Measurements from ENCODE around the gene B4GALT6.
"Not testable (repeated sequence)": the region's sequence is repeated elsewhere in the genome, so short reads cannot be mapped to it uniquely, and the experiment has no call there.

The B4GALT6 gene, protein sequence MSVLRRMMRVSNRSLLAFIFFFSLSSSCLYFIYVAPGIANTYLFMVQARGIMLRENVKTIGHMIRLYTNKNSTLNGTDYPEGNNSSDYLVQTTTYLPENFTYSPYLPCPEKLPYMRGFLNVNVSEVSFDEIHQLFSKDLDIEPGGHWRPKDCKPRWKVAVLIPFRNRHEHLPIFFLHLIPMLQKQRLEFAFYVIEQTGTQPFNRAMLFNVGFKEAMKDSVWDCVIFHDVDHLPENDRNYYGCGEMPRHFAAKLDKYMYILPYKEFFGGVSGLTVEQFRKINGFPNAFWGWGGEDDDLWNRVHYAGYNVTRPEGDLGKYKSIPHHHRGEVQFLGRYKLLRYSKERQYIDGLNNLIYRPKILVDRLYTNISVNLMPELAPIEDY

DNA sequence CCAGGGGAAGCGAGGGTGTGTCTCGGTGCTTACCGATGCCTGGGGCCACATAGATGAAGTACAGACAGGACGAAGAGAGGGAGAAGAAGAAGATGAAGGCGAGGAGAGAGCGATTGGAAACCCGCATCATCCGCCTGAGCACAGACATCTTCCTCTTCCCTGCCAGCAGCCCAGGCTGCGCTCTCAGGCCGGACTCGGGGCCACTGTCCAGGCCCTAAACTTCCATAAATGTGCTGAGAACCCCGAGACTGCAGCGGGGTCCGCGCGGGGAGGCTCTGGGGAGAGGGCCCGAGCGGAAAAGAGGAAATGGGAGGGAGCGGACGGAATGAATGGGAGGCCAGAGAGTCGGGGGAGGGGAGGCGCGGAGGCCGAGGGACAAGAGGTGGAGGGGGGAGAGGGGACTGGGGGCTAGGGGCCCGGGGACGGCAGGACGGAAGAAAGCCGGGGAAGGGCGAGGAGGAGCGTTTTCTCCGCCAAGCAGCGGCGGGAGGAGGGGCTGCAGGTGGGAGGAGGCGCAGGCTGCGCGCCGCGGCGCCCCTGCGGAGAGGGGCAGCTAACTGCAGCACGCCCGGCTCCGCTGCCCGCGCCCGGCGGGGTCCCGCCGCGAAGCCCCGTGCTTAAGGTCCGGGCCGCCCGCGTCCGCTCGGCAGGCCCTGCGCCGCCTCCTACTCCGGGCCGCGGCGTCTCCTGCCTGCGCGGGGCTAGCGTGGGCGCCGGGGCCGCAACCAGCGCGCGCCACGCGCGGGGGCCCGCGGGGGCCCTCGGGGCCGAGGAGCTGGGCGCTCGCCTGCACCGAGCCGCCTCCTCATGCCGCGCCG, at the start of gene B4GALT6:
B4GALT6 (minus strand) TSS at position 303 of the 818 bp plus-strand sequence; CDS start at position 148, 155 bp downstream.
- no peaks in the 10 kb centered on the region for H3K9me3 ChIP-seq (ENCODE audit: severe bottlenecking)
- DNase-seq, result peak; percentile 61
- no peaks in the 10 kb centered on the region for H3K27me3 ChIP-seq (ENCODE audit: insufficient read depth, low read depth, severe bottlenecking)
- peak within 1 kb of the TSS; percentile 85 for H3K4me3 ChIP-seq (ENCODE audit: low read depth, low read length)
- peak within 1 kb of the TSS; percentile 86 for H3K27ac ChIP-seq
- TF ChIP-seq CTCF (IDR thresholded peaks at IDR 0.05; ENCODE audit: low read depth, low read length), result no peak
- no peaks in the 10 kb centered on the region for H3K36me3 ChIP-seq

DNA sequence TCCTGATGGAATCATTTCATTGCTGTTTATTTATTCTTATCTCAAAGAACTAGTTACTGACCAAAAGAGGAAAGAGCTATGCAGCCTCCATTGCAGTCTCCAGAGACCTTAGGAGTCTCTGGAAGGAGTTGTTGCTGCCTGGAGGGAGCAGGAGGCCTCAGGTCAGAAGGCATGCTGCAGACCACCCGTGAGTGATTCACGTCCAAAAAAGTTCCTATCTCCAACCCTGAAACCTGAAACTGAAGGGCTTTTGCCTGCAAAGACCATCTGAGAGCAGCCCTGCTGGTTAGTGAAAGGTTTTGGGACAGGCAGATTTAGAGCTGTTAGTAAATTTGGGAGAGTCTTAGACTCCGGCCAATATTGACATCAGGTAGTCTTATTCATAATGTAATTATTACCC, 47.2 kb upstream of the B4GALT6 start:
- Histone ChIP-seq H3K27ac (no peak overlapping the region), H3K36me3 (no peaks in the 10 kb centered on the region), H3K4me3 (ENCODE audit: low read depth, low read length) (no peak overlapping the region), H3K27me3 (ENCODE audit: insufficient read depth, low read depth, severe bottlenecking) (no peaks in the 10 kb centered on the region), H3K9me3 (ENCODE audit: severe bottlenecking) (no peaks in the 10 kb centered on the region)
- DNase-seq, result no peak
- TF ChIP-seq CTCF (IDR thresholded peaks at IDR 0.05; ENCODE audit: low read depth, low read length), result no peak

DNA sequence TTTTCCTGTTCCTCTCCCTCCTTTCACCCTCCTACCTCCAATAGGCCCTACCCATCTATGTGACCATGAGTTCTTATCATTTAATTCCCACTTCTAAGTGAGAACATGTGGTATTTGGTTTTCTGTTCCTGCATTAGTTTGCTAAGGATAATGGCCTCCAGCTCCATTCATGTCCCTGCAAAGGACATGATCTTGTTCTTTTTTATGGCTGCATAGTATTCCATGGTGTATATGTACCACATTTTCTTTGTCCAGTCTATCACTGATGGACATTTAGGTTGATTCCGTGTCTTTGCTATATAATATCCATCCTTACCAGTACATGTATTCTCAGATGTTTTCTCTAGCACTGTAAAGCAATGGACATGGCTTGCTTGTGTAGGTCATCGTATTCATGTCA, 44.8 kb upstream of the B4GALT6 start:
- H3K9me3 ChIP-seq (ENCODE audit: severe bottlenecking); DNase-seq: not testable (repeated sequence)

DNA sequence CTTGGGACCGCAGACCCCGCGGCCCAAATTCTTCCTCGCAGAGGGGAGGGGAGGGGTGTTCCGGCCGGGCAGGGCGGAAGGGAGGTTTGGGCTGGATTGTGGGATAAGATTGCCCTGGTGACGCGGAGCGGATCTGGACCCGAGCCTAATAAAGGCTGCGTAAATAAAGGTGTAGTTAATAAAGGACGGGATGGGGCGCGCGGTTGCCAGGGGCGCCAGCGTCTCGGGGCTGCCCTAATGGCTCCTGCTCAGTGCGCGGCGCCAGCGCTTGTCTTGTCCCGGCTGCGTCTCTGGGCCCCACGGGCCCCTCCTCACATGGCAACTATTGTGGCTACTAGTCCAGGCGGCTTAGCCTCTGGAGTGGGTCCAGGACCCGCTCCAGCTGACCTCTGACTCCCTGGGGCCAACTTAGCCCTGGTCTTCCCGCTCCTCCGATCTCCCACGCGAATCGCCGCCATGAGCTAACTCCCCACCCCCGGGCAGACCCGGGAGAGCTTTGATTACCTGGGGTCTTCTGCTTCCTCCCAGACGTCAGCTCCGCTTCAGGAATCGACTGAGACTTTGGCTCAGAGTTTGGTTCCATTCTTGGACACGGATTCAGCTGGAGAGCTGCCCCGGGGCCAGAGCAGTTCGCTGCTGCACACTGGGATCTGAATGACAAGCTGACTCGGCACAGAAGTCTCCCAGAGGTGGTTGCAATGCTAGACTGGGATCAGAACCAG, 39.8 kb upstream of the B4GALT6 start:
- Histone ChIP-seq H3K27me3 (ENCODE audit: insufficient read depth, low read depth, severe bottlenecking) (no peaks in the 10 kb centered on the region), H3K9me3 (ENCODE audit: severe bottlenecking) (no peaks in the 10 kb centered on the region), H3K4me3 (ENCODE audit: low read depth, low read length) (no peak overlapping the region), H3K36me3 (no peaks in the 10 kb centered on the region), H3K27ac (no peak overlapping the region)
- DNase-seq, result no peak
- no peak for TF ChIP-seq CTCF (IDR thresholded peaks at IDR 0.05; ENCODE audit: low read depth, low read length)

More for the DNA sequence above, 44.8 kb upstream of the B4GALT6 start:
- H3K27ac ChIP-seq; H3K4me3 ChIP-seq (ENCODE audit: low read depth, low read length); H3K27me3 ChIP-seq (ENCODE audit: insufficient read depth, low read depth, severe bottlenecking); H3K36me3 ChIP-seq: not testable (repeated sequence)

DNA sequence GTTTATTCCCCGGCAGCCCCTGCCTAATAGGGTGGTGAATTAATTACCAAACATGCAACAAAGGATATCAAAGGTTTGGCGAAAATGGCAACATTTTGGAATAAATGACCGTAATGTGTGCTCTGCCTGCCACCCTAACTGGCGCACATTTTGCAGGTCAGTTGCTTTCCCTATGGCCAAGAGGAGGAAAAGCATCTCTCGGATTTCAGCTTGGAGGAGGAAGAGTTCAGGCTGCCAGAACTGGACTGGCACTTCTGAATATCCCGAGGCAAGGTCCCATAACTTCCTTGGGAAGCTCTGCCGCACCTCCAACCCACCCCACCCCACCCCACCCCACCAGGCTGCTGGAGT, 39.2 kb upstream of the B4GALT6 start:
- no peaks in the 10 kb centered on the region for H3K9me3 ChIP-seq (ENCODE audit: severe bottlenecking)
- no peak overlapping the region for H3K4me3 ChIP-seq (ENCODE audit: low read depth, low read length)
- H3K36me3 ChIP-seq, result no peaks in the 10 kb centered on the region
- DNase-seq, result no peak
- no peaks in the 10 kb centered on the region for H3K27me3 ChIP-seq (ENCODE audit: insufficient read depth, low read depth, severe bottlenecking)
- H3K27ac ChIP-seq, result no peak overlapping the region
- no peak for TF ChIP-seq CTCF (IDR thresholded peaks at IDR 0.05; ENCODE audit: low read depth, low read length)
